Sigmoid colon (tissue), 4 donors: ENCODE measurements around the gene GALNT10.

Experiments used
- POLR2AphosphoS5 ChIP-seq, 4 donors: sonication (generic); formaldehyde crosslinking; IDR thresholded peaks; one replicate each; pipeline ENCODE4 v1.6.1; 2017; ENCODE audit warnings: antibody characterized with exemption in 4 of 4
- TF ChIP-seq, protein P1 (sequence below), 4 experiments: fragments of 450-650 bp in 3 of 4; fragments of 200-600 bp in 1 of 4; IDR thresholded peaks; one replicate each; pipeline ENCODE4 v1.5.1; 2016 to 2019; ENCODE audit warnings: antibody characterized with exemption in 4 of 4, mild to moderate bottlenecking in 3 of 4, moderate library complexity in 2 of 4

DNA sequence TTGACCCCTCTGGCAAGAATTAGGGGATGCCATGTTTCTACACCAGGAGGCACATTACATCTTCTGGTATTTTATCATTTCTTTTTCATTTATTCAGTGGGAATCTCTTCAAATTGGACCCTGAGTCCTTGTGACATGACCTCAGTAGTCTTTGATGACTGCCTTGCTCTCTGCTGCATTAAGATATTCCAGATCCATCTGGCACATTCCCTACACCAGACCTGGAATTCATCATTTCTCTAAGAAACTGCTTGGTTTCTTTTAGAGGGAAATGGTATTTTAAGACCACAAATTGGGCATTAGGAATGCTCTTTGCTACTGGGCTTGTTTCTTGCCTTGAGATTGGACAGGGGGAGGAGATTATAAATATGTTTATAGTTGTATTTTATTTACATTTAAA lies 61.0 kb downstream of the GALNT10 start:
- TF ChIP-seq, protein P1, sequence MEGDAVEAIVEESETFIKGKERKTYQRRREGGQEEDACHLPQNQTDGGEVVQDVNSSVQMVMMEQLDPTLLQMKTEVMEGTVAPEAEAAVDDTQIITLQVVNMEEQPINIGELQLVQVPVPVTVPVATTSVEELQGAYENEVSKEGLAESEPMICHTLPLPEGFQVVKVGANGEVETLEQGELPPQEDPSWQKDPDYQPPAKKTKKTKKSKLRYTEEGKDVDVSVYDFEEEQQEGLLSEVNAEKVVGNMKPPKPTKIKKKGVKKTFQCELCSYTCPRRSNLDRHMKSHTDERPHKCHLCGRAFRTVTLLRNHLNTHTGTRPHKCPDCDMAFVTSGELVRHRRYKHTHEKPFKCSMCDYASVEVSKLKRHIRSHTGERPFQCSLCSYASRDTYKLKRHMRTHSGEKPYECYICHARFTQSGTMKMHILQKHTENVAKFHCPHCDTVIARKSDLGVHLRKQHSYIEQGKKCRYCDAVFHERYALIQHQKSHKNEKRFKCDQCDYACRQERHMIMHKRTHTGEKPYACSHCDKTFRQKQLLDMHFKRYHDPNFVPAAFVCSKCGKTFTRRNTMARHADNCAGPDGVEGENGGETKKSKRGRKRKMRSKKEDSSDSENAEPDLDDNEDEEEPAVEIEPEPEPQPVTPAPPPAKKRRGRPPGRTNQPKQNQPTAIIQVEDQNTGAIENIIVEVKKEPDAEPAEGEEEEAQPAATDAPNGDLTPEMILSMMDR (IDR thresholded peaks at IDR 0.05) = no peak
- TF ChIP-seq POLR2AphosphoS5 (IDR thresholded peaks at IDR 0.05) = no peak
